GM23248 (cell line): ENCODE data around the gene LDLRAD4. TPM values are rescaled to one million over a fixed set of nuclear protein-coding genes. Genes with fewer than 3 reads are reported as not detected.

ENCODE experiments used
- DNase-seq: peaks from one replicate; pipeline ENCODE4 v3.0.0-alpha.2; 2015
- H2AFZ ChIP-seq: fragments of 200-600 bp; sonication (generic); 2 replicates; pipeline ENCODE4 v1.6.1; 2016; ENCODE audit warnings: antibody characterized with exemption
- H3F3A ChIP-seq: fragments of 200-600 bp; sonication (generic); 2 replicates; pipeline ENCODE4 v1.6.1; 2016; ENCODE audit warnings: mild to moderate bottlenecking, antibody characterized with exemption, mixed run types; ENCODE audit not compliant: insufficient read depth
- H3K27ac ChIP-seq: fragments of 200-600 bp; sonication (generic); 2 replicates; pipeline ENCODE4 v1.5.1; 2016; ENCODE audit warnings: mild to moderate bottlenecking
- H3K27me3 ChIP-seq: fragments of 200-600 bp; sonication (generic); replicated peaks from 2 replicates; pipeline ENCODE4 v1.6.1; 2016; ENCODE audit warnings: mild to moderate bottlenecking; ENCODE audit not compliant: insufficient read depth
- H3K36me3 ChIP-seq: fragments of 200-600 bp; sonication (generic); 2 replicates; pipeline ENCODE4 v1.6.1; 2016; ENCODE audit warnings: low read depth, mild to moderate bottlenecking
- H3K4me1 ChIP-seq: fragments of 200-600 bp; sonication (generic); 2 replicates; pipeline ENCODE4 v1.6.1; 2016; ENCODE audit warnings: mild to moderate bottlenecking; ENCODE audit not compliant: insufficient read depth
- H3K4me2 ChIP-seq: fragments of 200-600 bp; sonication (generic); one replicate; pipeline ENCODE4 v1.6.1; 2016; ENCODE audit warnings: mild to moderate bottlenecking; ENCODE audit not compliant: unreplicated experiment
- H3K4me3 ChIP-seq: fragments of 200-600 bp; sonication (generic); 2 replicates; pipeline ENCODE4 v1.5.1; 2016; ENCODE audit warnings: mild to moderate bottlenecking
- H3K79me2 ChIP-seq: fragments of 200-600 bp; sonication (generic); 2 replicates; pipeline ENCODE4 v1.6.1; 2016; ENCODE audit warnings: mild to moderate bottlenecking; ENCODE audit not compliant: insufficient read depth
- H3K9ac ChIP-seq: fragments of 200-600 bp; sonication (generic); 2 replicates; pipeline ENCODE4 v1.6.1; 2016; ENCODE audit warnings: mild to moderate bottlenecking
- H3K9me2 ChIP-seq: fragments of 200-600 bp; sonication (generic); 2 replicates; pipeline ENCODE4 v1.6.1; 2016; ENCODE audit warnings: mixed run types, mild to moderate bottlenecking, moderate library complexity; ENCODE audit not compliant: insufficient read depth
- H3K9me3 ChIP-seq: fragments of 200-600 bp; sonication (generic); one replicate; pipeline ENCODE4 v1.6.1; 2017; ENCODE audit warnings: low read depth
- H4K20me1 ChIP-seq: fragments of 200-600 bp; sonication (generic); 2 replicates; pipeline ENCODE4 v1.6.0; 2016; ENCODE audit not compliant: insufficient read depth
- EZH2 ChIP-seq: fragments of 200-600 bp; sonication (generic); IDR thresholded peaks from 2 replicates; pipeline ENCODE4 v1.6.1; 2018; ENCODE audit warnings: antibody characterized with exemption, mild to moderate bottlenecking; ENCODE audit not compliant: insufficient read depth, poor library complexity, severe bottlenecking
- EZH2phosphoT487 ChIP-seq: fragments of 200-600 bp; sonication (generic); IDR thresholded peaks from 2 replicates; pipeline ENCODE4 v1.6.1; 2018; ENCODE audit warnings: antibody characterized with exemption, moderate library complexity, mild to moderate bottlenecking, low read depth; ENCODE audit not compliant: insufficient read depth
- WGBS, 2 experiments: methylation state at CpG; one replicate each; pipeline ENCODE4 v1.1.6; 2015 to 2017; ENCODE audit warnings: low lambda C conversion rate in 2 of 2, low coverage in 1 of 2; ENCODE audit errors: missing lambda C conversion rate in 2 of 2; 5-methylcytosine and 5-hydroxymethylcytosine counted together
- in situ Hi-C: fragments of 300-500 bp; cut with MboI; formaldehyde crosslinking; loops from 2 replicates; pipeline ENCODE4 v1.15.0; 2020
- microRNA-seq: library from miRNA; unstranded; fragments of <30 nt; microRNA quantifications from one replicate; pipeline ENCODE4, GENCODE V29; 2016; ENCODE audit warnings: borderline number of aligned reads
- polyA plus RNA-seq: library from polyadenylated mRNA; unstranded; fragments of >200 nt; fragmentation: Nextera tagmentation; extraction: Ambion mirVana; gene quantifications from 2 replicates; pipeline ENCODE4 v1.2.1, GENCODE V29; 2016
- small RNA-seq: library from RNA; depleted of rRNA; stranded (forward); fragments of <200 nt; gene quantifications from one replicate; pipeline ENCODE3, GENCODE V24; 2014; ENCODE audit warnings: low read depth, low replicate concordance
- total RNA-seq: library from RNA; depleted of rRNA; stranded (reverse); fragments of >200 nt; shearing (Covaris generic); gene quantifications from 2 replicates; pipeline ENCODE4 v1.2.3, GENCODE V29; 2014; rRNA removed

The LDLRAD4 gene
- total and polyA plus RNA-seq, 2 experiments from 2014 or later, result not detected

- no peak overlapping the region for H3K9ac ChIP-seq
- H3K4me2 ChIP-seq, result no peak overlapping the region
- H3K27ac ChIP-seq, result no peak overlapping the region
- H3K9me3 ChIP-seq, result no peaks in the 10 kb centered on the region
- no peaks in the 10 kb centered on the region for H3K4me1 ChIP-seq
- peak; percentile 4 for DNase-seq
- H3K27me3 ChIP-seq, result no peaks in the 10 kb centered on the region
- H3K9me2 ChIP-seq, result no peaks in the 10 kb centered on the region
- TF ChIP-seq EZH2 (no peak), EZH2phosphoT487 (no peak)
- peaks cover 97% of the 10 kb centered on the region for H3K79me2 ChIP-seq
- H2AFZ ChIP-seq, result no peak overlapping the region
- H3F3A ChIP-seq, result 0 out of 2 replicates have a peak, but pooled peaks cover 6% of the 10 kb centered on the region
- peaks cover 7% of the 10 kb centered on the region; the same call in 1 of the 2 replicates for H4K20me1 ChIP-seq
- no peak overlapping the region for H3K4me3 ChIP-seq
- in situ Hi-C loops, result no loop called here
- no peaks in the 10 kb centered on the region for H3K36me3 ChIP-seq
- WGBS, 2 experiments, result 94 to 99% methylated on average over 3 of the region's 3 CpGs
These were observed 478.4 kb downstream of the LDLRAD4 start for GRCh38 chr18:13696961-13697360.

GRCh38 chr18:13700153-13700552 is 481.6 kb downstream of the LDLRAD4 start:
- H3K9me2 ChIP-seq, result no peaks in the 10 kb centered on the region
- H4K20me1 ChIP-seq, result peaks cover 7% of the 10 kb centered on the region; the same call in 1 of the 2 replicates
- H3K4me1 ChIP-seq, result no peaks in the 10 kb centered on the region
- in situ Hi-C loops, result no loop called here
- no peak overlapping the region for H3K4me3 ChIP-seq
- TF ChIP-seq EZH2, result no peak
- no peak for TF ChIP-seq EZH2phosphoT487
- H3F3A ChIP-seq, result 0 out of 2 replicates have a peak, but pooled peaks cover 6% of the 10 kb centered on the region
- H3K36me3 ChIP-seq, result 0 out of 2 replicates have a peak, but pooled peaks cover 4% of the 10 kb centered on the region
- no peaks in the 10 kb centered on the region for H3K27me3 ChIP-seq
- H2AFZ ChIP-seq, result no peak overlapping the region
- no peak overlapping the region for H3K4me2 ChIP-seq
- no peak overlapping the region for H3K9ac ChIP-seq
- H3K27ac ChIP-seq, result no peak overlapping the region
- 100% methylated on average over 1 of the region's 1 CpG for WGBS, 2 experiments
- no peaks in the 10 kb centered on the region for H3K9me3 ChIP-seq
- peaks cover 100% of the 10 kb centered on the region for H3K79me2 ChIP-seq
- DNase-seq, result no peak

Small RNA genes lying within 50 kb of the gene (microRNA-seq; reads per million reads assigned to microRNA genes)
- gene MIR4526 (not detected), gene MIR5190 (not detected)

Small RNA genes lying within 50 kb of the gene (small RNA-seq; reads per million reads assigned to genes)
- gene MIR4526, result not detected
- gene MIR5190, result not detected

Other genes with a start within 250 kb of the LDLRAD4 start
- gene CEP192, start 227.4 kb upstream of the LDLRAD4 start, total RNA-seq, result 19.0 and 21.5 TPM in 2 replicates
- gene CEP192, start 227.4 kb upstream of the LDLRAD4 start, polyA plus RNA-seq, result 7.4 and 7.6 TPM in 2 replicates